22Rv1 (cell line): Measurements from ENCODE around the gene POC1B.

Source experiments
- ZFX ChIP-seq: fragments of 450-650 bp; IDR thresholded peaks from 2 replicates; pipeline ENCODE4 v1.6.1; 2017; ENCODE audit warnings: antibody characterized with exemption, borderline replicate concordance
- TF ChIP-seq, protein P1 (sequence below): fragments of 450-650 bp; IDR thresholded peaks from 2 replicates; pipeline ENCODE4 v1.5.1; 2017; ENCODE audit warnings: mild to moderate bottlenecking

DNA sequence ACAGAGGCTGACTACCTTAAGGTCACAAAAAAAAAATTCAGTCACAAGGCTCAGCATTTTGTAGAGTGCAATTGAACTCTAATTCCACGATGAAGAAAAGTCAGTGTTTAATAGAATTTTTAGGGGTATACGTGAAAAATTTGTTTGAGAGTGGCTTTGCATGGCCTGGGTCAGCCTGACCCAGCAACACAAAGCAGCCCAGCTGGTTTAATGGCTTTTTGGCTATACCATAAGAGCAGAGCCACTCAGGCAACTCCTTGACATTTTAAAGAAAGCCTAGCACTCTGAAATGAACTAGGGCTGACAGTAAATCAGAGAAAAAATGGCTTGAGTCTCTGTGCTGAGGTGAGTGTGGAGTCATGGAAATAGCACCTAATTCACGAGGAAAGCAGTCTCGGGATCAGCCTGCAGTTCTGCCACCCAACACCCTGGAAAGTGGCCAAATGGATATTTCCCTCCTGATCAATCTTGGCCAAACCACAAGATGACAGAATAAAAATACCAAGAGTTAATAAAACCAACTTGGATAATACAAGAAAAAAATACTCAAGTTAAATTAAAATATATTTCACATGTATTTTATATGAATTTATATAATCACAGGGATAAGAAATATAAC lies 60.8 kb downstream of the POC1B start:
- TF ChIP-seq, protein P1, sequence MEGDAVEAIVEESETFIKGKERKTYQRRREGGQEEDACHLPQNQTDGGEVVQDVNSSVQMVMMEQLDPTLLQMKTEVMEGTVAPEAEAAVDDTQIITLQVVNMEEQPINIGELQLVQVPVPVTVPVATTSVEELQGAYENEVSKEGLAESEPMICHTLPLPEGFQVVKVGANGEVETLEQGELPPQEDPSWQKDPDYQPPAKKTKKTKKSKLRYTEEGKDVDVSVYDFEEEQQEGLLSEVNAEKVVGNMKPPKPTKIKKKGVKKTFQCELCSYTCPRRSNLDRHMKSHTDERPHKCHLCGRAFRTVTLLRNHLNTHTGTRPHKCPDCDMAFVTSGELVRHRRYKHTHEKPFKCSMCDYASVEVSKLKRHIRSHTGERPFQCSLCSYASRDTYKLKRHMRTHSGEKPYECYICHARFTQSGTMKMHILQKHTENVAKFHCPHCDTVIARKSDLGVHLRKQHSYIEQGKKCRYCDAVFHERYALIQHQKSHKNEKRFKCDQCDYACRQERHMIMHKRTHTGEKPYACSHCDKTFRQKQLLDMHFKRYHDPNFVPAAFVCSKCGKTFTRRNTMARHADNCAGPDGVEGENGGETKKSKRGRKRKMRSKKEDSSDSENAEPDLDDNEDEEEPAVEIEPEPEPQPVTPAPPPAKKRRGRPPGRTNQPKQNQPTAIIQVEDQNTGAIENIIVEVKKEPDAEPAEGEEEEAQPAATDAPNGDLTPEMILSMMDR, result no peak
- TF ChIP-seq ZFX, result no peak
